GM20000 (cell line): ENCODE data around the gene PANK4.

Experiments used
- DNase-seq: peaks from one replicate; pipeline ENCODE4 v3.0.0; 2012; ENCODE audit warnings: low spot score
- CTCF ChIP-seq: IDR thresholded peaks from 2 replicates; pipeline ENCODE4 v1.5.1; 2012; ENCODE audit warnings: mild to moderate bottlenecking, control low read depth; ENCODE audit errors: extremely low read depth, missing control alignments

The PANK4 gene

DNA sequence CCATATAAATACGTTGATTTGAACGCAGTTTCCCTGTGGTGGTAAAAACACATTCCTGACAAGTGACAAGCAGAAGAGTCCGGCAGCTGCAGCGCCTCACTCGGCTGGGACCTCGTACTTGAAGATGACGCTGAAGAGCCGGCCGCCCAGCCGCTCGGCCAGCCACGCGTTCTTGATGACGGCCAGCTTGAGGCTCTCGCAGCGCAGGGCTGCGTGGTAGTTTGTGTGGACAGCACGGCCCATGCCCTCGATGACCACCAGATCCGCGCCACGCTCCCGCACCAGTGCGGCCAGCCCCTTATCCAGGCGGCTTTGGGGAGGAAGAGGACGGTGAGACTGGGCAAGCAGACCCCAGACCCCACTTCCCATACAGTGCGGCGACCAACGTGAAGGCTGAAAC, 17.6 kb downstream of the PANK4 start:
- no peak for TF ChIP-seq CTCF
- DNase-seq: no peak

DNA sequence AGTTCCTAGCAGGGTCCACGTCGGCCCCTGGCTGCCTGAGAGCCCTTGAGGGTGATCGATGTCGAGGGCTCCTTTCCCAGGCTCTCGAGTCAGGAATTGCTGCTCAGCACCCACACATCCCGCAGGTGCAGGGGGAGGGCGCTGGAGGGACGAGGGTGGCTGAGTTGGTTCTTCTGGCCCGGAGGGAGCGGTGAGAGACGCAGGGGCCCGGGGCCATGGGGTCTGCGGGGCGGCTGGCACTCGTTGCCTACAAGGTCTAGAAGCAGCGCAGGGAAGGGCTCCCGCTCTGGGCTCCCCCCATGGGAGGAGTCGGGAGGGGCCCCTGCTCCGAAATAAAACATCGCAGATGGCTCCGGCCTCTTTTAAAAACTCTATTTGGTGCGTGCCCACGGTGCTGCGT, 18.2 kb downstream of the PANK4 start:
- no peak for TF ChIP-seq CTCF
- DNase-seq: no peak

GRCh38 chr1:2507744-2508155, 18.6 kb downstream of the PANK4 start:
- no peak for TF ChIP-seq CTCF
- DNase-seq: no peak

- no peak for TF ChIP-seq CTCF
- no peak for DNase-seq
Observed at GRCh38 chr1:2506901-2507565, 19.4 kb downstream of the PANK4 start.

- no peak for DNase-seq
- TF ChIP-seq CTCF: no peak
Observed at GRCh38 chr1:2506007-2506860, 20.2 kb downstream of the PANK4 start.

GRCh38 chr1:2505461-2505994, 20.9 kb downstream of the PANK4 start:
- TF ChIP-seq CTCF: no peak
- DNase-seq: no peak

DNA sequence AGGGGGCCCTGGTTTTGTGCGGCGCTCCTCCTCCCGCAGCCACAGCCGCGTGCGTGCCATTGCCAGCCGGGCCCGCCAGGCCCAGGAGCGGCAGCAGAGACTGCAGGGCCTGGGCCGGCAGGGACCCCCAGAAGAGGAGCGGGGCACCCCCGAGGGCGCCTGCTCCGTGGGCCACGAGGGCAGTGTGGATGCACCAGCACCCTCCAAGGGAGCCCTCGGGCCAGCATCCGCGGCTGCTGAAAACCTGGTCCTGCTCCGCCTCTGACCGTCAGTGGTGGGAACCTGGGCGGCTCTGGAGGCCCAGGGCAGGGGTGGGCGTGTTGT, 21.5 kb downstream of the PANK4 start:
- TF ChIP-seq CTCF: no peak
- DNase-seq: no peak
